Raji (cell line): Measurements from ENCODE around the gene TTC7B.

ENCODE experiments used
- POLR2A ChIP-seq: IDR thresholded peaks from 2 replicates; pipeline ENCODE4 v1.6.1; 2011; ENCODE audit warnings: low read depth, low read length, control low read depth; ENCODE audit not compliant: insufficient read depth

The TTC7B gene

DNA sequence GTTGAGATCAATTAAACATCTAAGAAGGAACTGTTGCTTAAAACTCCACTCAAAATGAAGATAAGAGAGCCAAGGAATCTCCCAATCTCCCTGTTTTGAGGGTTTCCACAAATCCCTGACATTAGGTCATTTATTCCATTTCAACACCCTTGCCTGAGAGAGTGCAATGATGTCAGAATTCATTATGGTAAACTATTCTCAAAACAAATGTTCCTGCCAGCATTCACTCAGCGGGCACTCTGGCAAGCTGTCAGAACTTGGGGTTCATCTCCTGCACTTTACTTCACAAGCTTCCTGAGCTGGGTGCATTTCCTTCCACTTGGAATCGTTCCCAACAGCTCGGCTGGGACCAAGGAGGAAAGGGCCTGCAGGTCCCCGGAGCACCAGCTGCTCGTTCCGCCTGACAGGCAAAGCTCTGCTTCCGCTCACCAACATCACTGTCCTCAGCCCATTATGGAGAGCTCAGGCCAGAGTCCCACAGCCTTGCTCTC lies 117.8 kb downstream of the TTC7B start:
- no peak for TF ChIP-seq POLR2A

DNA sequence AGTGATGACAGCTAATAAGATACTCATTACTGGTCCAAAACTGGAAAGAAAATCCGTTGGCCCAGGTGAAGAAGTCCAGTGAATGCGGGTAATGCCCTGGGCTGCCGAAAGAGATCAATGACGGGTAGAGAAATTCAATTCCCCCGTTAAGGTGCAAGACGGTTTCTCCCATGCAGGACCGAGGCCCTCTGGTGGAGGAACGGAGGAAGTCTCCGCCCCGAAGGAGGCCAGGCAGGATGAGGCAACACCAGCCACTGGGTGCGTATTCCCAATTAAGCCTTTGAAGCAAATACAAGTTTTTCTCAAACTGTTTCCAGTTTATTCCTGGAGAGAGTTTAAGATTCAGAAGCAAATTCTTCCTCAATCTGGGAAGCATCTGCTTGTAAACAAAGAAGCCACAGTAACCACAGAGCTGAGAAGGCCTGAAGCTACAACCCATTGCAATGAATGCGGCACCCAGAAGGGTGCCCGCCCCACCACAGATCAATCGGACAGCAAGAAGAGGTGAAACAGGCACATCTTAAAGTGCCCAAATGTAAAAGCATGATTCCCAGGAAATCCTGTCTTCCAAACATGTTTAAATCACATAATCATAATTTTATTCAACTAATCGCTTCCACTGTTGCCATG lies 118.5 kb downstream of the TTC7B start:
- no peak for TF ChIP-seq POLR2A

DNA sequence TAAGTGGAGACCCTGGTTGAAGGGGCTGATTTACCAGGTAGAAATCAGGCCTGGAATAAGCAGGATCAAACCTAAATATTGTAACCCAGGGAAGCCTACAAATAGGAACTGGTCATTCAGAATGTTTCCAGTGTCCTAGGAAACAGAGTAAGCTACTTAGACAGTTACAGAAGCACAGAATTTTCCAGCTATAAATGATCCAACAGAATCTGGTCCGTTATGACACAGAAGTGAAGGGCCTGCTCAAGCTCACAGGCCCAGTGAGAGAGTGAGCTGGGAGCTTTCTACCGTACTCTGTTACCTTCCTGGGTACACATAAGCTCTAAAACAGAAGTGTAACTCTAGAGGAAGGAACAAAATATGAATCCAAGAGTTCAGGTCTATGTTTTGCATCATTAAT lies 119.1 kb downstream of the TTC7B start:
- no peak for TF ChIP-seq POLR2A

DNA sequence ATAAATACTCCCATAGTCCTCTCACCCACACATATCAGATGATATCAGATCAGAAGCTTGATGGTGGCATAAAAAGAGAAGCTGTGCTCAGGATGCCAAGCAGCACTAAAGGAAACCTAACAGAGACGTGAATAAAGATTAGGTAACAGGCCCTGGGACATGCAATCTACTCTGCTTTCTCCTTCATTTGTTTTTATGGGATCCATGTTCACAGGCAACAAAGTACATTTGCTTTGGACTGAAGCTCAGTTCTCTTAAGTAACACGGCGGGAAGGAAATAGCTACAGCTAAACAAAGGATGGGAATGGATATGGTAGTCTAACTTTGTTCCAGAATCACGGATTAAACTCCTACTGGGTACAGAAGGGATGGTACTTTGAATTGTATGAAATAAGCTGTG lies 119.5 kb downstream of the TTC7B start:
- no peak for TF ChIP-seq POLR2A

DNA sequence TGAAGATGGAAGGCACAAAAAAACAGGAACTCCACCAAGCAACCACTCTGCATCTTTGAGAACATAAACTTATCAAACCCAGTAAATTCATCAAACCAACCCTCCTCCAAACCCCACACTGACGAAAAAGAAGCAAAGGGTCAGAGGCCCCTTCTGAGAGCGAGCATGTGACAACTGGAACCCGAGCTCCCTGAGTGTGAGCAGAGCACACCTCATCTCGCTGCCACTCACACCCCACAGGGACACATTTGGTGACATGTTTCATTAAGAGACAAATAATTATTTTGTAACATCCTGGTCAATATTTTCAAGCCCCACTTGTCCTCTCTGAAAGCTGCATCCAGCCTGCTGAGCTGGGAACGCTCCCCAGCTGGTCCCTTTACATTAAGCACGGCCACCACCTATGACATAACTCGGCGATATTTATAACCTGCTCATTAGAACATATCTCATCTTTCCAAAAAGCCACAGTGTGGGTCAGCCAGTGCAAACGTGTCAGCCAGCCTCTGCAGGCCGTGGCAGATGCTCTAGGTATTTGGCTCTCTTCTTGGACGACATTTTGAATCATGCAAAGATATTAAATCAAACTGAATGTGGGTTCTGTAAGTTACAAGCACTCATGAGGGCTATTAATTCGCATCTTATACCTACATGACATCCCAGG lies 120.1 kb downstream of the TTC7B start:
- no peak for TF ChIP-seq POLR2A

DNA sequence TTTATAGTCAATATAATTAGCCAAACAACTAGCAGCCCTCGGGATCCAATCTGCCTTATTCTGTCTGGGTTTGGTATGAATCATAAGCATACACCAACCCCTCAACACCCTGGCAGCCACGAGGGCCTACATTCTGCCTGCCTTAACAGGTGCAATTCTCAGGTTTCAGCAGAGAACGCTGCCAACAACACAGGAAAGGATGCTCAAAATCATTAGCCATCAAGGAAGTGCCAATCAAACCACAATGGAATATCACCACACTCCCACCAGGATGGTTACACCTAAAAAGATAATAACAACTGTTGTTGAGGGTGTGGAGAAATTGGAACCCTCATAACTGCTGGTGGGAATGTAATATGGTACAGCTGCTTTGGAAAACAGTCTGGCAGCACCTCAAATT lies 122.8 kb downstream of the TTC7B start:
- no peak for TF ChIP-seq POLR2A

DNA sequence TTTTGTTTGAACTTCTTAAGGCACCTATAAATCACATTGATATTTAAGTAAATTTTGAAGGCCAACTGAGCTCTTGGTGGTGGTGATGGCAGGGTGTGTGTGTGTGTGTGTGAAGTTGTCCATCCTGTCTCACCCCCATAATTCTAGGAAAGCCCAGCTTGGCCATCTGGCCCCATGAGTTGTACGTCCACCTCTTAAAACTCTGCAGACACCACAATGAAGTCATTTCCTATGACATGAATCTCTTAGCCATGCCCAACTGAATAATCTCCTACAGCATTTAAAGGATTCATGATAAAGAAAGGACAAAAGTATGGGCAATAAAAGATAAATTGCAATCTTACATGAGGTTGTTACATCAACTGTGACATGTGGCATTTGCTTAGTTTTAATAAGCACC lies 123.4 kb downstream of the TTC7B start:
- no peak for TF ChIP-seq POLR2A

DNA sequence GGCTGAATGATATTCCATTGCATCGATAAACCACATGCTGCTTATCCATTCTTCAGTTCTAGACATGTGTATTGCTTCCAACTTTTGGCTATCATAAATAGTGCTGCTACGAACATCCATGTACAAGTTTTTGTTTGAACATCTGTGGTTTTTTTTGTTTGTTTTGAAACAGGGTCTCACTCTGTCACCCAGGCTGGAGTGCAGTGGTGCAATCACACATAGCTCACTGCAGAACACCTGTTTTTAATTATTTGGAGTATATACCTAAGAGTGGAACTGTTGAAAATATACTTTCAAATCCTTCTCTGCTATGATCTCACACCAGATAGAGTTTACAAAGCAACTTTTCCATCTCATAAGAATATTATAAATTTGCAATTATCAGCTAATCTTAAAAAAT lies 124.2 kb downstream of the TTC7B start:
- no peak for TF ChIP-seq POLR2A

DNA sequence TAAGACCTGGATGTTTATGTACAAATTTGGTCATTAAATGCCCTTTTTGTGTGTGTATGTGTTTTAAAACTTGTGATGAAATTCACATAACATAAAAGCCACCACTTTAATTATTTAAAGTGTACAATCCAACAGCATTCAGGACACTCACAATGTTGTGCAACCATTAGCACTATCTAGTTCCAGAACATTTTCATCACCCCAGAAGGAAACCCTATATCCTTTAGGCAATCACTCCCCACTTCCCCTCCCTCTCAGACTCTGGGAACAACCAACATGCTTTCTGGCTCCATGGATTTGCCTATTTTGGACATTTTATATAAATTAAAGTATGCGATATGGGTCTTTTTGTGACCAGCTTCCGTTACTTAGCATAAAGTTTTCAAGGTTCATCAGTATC lies 124.6 kb downstream of the TTC7B start:
- TF ChIP-seq POLR2A, result no peak

DNA sequence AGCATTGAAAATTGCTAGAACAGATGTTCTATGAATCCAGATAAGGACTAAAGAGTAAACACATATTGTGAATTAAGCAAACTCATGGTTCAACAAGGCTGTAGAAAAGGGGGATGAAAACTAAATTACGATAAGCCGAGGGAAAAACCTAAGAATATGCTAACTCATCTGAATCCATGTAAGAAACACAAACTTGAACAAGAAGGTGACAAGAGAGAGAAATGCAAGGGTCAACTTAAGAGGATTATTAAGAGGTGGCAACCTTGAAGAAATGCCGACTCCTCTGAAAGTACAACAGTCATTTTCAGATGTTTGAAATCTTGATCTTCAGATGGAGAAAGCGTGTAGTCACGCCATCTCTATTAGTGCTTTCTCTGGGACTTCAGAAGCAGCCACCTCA lies 128.6 kb downstream of the TTC7B start:
- TF ChIP-seq POLR2A, result no peak

DNA sequence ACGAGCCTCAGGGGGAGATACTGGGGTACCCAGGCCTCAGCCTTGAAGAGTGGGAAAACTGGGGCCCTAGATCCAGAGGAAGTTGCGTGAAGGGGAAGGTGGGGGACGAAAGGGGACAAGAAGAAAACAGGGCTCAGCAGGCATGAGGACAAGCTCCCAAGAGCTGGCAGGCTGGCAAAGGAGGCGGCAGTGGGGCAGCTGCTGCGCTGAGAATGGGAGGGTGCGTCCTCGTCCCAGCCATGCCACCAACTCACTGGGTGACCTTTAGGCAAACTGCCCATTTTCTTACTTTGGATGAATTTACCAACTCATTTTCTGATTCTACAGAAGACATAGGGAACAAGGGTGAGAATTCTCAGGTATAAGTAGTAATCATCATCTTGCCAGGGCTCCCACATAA lies 133.6 kb downstream of the TTC7B start:
- no peak for TF ChIP-seq POLR2A

DNA sequence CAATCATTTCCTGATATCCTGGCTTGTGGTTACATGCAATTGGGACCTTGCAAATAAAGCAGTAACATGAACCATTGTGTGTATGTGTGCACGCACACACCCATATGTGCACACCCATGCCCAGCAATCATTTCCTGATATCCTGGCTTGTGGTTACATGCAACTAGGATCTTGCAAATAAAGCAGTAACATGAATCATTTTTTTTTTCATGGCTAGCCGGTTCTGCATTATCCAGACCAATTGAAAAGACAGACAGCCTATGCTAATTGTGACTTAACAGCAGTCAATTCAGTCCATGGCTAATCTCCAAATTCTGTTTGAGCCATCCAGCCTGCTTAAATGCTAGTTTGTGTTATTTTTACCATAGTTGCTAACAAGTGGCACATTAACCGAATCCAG lies 134.3 kb downstream of the TTC7B start:
- no peak for TF ChIP-seq POLR2A

DNA sequence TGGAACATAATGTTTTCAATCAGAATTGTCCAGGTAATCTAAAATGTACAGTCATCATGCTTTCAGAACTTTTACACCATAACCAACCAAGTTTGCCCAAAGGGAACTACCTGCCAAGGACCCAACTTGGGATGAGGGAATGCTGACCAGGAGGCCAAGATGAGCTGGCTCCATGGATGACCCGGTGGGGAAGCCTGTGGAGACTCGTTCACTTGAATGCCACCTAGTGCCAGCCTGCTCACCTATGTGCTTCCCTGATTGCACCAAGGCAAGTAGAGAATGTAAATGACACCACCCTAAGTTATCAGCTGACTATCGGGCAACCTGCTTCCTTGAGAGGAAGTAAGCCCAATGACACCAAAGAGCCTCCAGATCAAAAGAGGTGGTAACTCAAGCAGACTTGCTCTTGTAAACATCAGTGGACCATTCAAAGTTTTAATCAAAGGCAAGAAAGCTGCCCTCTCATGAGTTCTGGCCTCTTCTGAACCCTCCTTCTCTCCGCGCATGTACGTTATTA lies 137.3 kb downstream of the TTC7B start:
- TF ChIP-seq POLR2A, result no peak

DNA sequence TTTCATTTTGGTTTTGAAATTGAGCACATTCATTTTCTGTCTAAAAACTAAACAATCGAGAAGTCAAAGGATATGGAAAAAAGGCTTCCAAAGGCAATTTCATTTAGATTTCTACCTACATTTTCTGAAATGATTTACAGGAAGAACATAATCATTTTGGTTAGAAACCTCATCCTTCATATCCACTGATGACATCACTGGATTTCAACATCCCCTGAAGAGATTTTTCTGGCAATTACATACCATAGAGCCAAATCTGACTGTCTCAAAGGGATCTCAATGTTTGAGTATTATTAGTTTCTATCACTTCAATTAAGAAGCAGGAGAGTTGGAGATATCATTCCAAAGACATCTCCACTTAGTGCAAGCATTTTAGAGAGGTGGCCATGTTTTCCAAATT lies 137.8 kb downstream of the TTC7B start:
- TF ChIP-seq POLR2A, result no peak

DNA sequence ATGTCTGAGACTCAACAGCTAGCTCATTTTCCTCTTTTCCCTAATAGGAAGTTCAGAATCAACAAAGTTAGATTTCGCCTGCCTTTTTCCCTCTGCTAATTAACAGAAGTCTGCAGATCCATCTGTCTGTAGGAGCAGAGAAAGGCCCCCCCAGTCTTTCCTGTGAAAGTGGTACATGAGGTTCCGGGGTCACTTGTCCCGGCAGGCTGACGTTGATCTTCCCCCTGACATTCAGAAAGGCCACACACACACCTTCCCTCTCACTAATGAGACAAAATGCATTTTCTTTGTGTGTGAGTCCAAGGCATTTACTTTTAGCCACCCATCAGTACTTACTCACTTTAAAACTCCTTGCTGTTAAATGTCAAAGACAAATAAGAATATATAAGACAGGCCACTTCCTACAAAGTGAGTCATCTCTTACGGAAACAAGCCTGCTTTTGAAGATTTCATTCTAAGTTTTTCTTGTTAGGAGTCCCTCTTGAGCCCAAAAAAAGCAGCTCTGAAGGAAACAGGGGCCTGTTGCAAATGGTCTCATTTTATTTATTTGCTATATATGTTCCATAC lies 138.7 kb downstream of the TTC7B start:
- no peak for TF ChIP-seq POLR2A

DNA sequence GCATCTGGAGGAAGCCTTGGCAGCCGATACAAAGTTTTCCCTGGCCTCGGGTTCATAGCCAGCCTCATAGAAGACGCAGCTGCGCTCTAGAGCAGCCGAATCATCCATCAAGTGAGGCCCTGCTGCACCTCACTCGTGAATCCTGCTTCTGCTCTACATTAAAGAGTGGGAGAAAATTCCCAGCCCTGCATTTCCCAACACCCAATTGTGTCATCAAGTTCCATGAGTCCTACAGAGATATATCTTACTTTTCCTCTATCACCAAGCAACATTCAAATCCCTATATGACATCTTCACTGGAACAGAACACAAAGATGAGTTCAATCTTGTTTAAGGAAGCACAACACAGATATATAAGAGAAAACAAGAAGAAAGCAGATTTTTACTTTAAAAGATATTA lies 139.3 kb downstream of the TTC7B start:
- no peak for TF ChIP-seq POLR2A

DNA sequence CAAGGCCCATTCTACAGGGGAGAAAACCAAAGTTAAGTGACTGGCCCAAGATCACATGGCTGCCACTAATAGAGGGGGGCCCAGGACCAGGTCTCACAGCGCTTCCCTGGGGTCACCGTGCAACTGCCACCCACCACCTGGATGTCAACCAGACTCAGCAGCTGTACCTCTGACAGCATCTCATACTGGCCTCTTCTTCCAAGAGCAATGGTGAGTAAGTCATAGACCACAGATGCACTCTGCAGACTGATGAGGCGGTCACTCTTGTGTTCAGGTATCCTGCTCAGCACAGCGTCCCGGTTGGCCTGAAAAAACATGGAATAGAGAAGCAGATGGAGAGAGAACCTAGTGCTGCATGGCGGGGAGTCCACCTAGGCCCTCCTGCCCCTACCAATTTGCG lies 139.9 kb downstream of the TTC7B start:
- TF ChIP-seq POLR2A, result no peak

DNA sequence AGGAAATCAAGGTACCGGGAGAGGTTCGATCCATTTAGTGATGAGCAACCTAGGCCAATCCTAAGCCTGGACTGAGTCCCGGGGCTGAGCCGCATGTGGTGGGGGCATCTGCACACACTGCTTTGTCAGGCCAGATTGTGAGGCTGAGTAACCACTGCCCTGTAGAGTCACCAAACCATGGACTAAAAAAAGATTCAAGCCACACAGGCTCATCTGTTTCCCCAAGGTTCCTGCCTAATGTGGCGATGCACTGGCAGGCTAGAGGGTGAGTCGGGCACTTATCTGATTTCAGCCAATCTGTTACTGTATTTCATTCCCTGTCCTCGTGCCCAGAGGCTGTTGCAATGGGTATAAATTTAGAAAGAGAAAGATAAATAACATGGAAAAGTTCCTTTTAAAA lies 140.8 kb downstream of the TTC7B start:
- TF ChIP-seq POLR2A, result no peak
